GM18526 (cell line): ENCODE results near the gene CNOT6L.
A peak's percentile ranks its signal among the peaks of the same experiment; 100 is the strongest.

ENCODE experiments used
- POLR2A ChIP-seq: IDR thresholded peaks from 3 replicates; pipeline ENCODE4 v1.6.1; 2011; ENCODE audit not compliant: insufficient read length; ENCODE audit errors: extremely low read depth

The CNOT6L gene

GRCh38 chr4:77818602-77819403 lies at the start of gene CNOT6L:
Gene CNOT6L (minus strand): TSS chr4:77819368. CDS start chr4:77819308, 60 bp downstream.
- peak; percentile 28 for TF ChIP-seq POLR2A

GRCh38 chr4:77865259-77865658 lies 46.1 kb upstream of the CNOT6L start:
- TF ChIP-seq POLR2A: no peak

DNA sequence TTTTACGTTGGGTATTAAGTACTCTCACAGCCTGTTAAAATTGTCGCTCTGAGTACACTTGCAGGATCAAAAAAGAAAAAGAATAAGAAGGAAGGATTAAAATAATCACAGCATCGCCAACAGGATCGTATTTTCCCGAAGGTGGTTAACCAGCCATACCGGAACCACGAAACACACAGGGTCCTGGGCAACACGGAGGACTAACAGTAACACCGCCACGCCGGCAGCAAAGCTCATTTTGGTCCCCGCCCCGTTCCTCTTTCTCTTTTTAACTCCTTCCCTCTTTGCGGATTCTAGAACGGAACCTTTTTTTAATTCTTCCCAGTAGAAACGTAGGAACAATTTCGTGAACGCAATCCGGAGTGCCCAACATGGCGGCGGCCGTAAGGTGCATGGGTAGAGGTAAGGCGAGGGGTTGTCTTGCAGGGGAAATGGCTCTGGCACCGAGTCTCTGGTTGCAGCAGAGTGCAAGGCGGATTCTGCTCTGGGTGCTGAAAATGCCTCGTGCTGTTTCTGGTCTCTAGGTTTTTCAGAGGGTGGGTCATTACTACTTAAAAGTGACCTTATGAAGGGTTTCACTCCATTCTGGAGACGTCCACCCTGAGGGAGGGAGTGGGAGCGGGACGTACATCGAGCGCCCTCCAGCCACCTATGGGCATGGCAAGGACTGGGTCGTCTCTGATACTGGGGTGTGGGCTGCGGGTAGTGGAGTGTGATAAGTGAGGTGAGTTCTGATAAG lies 43.5 kb upstream of the CNOT6L start, which contains the start of gene MRPL1:
Gene MRPL1 (plus strand): TSS at position 353 of the 739 bp plus-strand sequence. CDS start 19 bp downstream, at position 372.
- TF ChIP-seq POLR2A: peak; percentile 86

- no peak for TF ChIP-seq POLR2A
These were observed 42.3 kb upstream of the CNOT6L start for GRCh38 chr4:77861495-77861894.

DNA sequence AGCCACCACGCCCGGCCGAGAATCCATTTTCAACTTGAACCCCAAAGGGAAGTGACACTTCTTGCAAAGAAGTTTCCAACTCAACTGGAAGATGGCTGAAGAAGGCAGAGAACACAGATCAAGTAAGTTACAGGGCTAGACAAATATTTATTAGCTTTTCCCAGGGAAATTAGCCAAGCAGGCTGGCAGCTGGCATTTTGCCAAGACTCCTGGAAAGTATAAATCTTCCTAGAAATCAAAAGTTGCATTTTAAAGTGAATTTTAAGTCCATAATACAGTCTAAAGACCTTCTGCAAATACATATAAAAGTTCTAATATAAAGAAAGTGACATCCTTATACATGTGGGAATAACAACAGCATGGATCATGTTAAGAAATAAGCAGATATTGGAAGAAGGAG lies 40.1 kb upstream of the CNOT6L start:
- no peak for TF ChIP-seq POLR2A

DNA sequence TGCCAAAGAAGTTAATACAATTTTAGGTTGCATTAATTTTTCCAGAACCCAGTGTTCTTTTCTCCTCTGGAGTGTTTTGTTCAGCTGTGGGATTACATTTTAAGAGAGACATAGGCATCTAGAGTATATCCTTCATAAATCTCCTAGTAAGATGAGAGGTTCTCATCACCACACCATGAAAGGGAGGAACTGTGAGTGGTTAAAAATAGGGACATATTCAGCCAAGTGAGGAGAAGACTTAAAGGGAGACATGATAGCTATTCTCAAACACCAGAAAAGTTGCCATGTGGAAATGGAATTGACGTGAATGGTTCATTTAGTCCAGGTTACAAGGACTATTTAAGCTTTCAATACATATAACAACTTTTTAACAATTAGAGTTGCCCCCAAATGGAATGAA lies 37.0 kb upstream of the CNOT6L start:
- TF ChIP-seq POLR2A: no peak

DNA sequence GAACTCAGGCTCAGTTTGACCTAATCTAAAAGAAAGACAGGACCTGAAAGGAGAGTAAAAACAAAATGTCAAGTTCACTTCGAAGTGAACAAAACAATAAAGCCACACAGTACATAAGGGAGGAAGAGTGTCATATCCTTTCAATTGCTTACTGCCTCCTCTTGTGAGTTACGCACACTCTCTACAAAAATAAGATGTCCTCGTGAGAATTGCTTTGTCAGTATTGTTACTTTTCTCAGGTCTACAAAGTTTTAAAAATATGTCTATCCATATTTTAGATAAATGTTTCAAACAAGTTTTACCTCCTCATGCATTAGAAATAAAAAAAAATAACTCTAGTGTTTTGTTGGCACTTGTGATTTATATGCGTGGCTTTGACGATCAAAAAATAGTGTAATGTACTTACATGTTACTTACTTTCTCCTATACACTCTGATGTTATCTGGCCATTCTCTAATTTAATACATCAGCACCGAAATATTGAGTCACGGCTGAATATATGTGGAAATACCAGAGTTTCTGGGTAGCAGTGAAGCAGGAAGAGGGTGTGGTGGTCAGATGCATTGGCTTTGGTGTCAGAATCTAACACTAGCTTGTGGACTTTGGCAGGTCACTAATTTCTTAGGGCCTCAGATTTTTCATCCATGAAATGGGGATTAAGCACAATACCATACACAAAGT lies 35.4 kb upstream of the CNOT6L start:
- TF ChIP-seq POLR2A: no peak

DNA sequence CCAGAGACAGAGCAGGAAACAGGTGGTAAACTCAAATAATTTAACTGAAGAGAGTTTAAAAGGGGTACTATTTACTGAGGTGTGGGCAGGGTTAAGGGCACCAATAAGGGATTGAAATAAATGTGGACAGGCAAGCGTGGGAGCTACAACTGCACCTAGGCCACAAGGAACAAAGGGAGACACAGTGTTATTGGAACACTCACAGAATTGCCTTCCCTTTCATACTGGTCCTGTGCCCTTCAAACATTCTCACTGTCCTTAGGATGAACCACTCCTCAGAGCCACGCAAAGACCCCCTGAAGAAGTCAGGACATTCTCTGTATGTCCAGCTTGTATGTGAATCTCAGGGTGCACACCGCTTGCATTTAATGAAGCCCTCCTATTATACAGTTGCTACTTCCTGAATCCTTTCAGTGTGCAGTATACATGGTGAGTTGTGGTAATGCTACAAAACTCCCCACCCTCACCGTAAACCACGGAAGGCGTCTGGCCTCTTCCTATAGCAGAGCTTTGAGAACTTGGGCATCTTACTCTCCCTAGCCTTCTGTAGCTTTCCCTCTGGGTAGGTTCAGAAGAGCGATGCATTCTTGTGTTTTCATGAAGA lies 33.8 kb upstream of the CNOT6L start:
- TF ChIP-seq POLR2A: no peak

DNA sequence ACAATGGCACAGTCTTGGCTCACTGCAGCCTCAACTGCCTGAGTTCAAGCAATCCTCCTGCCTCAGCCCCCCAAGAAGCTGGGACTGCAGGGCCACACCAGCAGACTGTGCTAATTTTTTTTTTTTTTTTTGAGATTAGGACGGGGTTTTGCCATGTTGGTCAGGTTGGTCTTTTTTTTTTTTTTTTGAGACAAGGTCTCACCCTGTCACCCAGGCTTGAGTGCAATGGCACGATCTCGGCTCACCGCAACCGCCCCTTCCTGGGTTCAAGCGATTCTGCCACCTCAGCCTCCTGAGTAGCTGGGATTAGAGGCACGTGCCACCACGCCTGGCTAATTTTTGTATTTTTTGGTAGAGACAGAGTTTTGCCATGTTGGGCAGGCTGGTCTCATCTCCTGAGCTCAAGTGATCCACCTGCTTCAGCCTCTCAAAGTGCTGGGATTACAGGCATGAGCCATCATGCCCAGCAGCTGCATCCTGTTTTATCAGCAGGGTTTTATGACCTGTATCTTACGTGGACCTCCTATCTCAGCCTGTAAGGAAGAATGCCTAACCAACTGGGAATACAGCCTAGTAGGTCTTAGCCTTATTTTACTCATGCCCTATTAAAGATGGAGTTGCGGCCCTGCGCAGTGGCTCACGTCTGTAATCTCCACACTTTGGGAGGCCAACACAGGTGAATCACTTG lies 30.3 kb upstream of the CNOT6L start:
- no peak for TF ChIP-seq POLR2A

GRCh38 chr4:77848508-77848907 lies 29.3 kb upstream of the CNOT6L start:
- TF ChIP-seq POLR2A: no peak

GRCh38 chr4:77845929-77846328 lies 26.8 kb upstream of the CNOT6L start:
- no peak for TF ChIP-seq POLR2A

GRCh38 chr4:77845400-77845799 lies 26.2 kb upstream of the CNOT6L start:
- no peak for TF ChIP-seq POLR2A

GRCh38 chr4:77844363-77844762 lies 25.2 kb upstream of the CNOT6L start:
- TF ChIP-seq POLR2A: no peak

DNA sequence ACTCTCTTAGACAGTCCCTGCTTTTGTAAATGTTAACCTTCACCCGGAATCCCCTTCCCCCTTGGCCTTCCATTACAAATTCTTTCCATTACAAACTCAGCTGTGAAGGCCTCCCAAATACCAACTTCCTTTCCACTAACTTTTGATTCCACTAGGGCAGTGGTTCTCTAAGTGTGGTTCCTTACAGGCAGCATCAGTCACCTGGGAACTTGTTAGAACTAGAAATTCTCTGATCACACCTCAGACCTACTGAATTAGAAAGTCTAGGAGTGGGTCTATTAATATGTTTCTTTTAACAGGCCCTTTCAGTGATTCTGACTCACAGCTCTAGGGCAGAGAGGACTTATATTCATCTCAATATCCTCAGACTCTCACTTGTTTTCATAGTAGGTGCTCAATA lies 24.5 kb upstream of the CNOT6L start:
- TF ChIP-seq POLR2A: no peak

DNA sequence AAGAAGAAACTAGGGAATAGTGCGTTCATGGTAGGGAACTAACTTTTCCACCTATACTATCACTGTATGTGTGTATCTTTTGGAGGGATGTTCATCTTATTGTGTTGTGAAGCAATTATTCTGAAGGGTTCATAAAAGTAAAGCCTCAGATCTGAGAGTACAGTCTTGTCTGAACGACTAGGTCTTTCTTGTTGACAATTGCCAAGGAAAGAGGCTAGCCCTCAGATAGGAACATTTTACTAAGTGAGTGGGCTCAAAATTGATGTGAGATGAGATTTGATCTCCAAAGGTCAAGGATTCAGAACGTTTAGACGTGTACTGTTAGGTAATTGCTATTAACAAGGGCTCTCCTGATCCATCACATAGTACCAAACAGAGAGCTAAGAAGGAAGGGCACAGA lies 15.2 kb upstream of the CNOT6L start:
- TF ChIP-seq POLR2A: no peak
